Bone marrow (tissue), 2 donors: ENCODE measurements around the gene ADCY1.

ENCODE experiments used
- DNase-seq, 2 donors: peaks; one replicate each; lab custom pipeline; 2025; lab: John Stamatoyannopoulos, UW

Gene ADCY1

DNA sequence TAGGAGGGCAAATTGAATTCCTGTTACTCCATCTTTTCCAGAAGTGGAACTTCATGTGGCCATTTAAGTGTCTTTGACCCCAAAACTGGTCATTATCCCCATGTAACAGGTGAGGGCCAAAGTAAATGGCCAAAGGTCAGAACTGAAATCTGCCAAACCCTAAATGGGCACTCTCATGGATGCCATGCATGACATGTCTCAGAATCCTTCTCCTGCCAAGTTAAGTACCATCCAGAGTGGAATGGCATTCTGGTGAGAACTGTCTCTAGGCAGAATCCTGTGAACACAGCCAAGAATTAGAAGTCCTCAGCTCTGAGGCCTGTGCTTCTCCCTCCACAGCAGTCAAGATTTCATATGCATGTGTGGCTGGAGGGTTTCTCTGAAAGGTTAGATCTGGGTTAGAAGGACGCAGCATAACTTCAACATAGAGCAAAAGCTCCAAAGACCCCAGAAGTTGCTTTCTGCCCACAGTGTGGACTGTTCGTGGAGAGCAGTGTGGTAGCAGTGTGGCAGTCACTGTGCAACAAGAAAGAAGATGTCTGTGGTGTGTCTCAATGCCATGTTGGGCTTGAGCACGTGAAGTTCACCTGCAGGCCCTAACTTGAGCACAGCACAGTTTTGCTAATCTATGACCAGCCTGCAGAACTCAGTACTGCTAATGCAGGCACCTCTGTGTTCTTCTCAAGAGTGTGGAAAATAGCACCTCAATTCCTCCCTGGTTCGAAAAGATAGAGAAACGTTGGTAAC lies 121.3 kb downstream of the ADCY1 start:
- DNase-seq: no peak

DNA sequence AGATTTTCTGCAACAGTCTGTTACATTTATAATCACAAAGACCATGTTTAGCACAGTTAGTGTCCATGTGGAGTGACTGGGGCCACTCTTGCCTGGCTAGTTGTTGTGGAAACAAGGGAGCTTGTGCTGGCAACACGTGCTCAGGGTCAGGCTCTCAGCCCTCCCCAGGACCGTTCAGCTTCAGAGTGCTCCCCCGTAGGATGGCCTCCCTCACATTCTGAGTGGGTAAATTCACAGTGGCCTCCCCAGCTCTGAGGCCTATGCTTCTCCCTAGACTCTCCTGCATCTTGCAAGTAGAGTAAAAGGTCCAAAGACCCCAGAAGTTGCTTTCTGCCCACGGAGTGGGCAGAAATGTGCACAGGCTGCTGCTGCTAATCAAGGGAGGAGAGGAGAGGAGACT lies 122.3 kb downstream of the ADCY1 start:
- DNase-seq: no peak

DNA sequence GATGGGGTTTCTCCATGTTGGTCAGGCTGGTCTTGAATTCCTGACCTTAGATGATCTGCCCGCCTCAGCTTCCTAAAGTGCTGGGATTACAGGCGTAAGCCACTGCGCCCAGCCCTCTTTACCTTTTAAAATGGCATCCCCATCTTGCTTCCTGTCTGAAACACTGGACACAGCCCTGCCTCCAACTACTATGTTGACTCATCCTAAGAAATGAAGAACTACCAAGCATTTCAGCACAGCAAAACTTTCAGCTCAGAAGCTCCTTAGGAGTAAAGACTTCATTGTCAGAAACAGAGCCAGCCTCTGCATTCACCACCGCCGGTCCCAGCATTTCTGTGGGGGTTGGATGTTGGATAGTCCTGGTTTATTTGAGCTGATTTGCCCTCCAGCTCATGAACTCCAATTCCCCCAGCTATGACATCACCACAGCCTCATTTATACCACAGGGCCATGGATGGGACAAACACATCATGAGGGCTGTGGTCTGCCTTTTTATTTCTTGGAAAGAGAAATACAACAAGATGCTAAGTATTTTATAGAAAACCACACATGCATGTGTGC lies 123.5 kb downstream of the ADCY1 start:
- no peak for DNase-seq

DNA sequence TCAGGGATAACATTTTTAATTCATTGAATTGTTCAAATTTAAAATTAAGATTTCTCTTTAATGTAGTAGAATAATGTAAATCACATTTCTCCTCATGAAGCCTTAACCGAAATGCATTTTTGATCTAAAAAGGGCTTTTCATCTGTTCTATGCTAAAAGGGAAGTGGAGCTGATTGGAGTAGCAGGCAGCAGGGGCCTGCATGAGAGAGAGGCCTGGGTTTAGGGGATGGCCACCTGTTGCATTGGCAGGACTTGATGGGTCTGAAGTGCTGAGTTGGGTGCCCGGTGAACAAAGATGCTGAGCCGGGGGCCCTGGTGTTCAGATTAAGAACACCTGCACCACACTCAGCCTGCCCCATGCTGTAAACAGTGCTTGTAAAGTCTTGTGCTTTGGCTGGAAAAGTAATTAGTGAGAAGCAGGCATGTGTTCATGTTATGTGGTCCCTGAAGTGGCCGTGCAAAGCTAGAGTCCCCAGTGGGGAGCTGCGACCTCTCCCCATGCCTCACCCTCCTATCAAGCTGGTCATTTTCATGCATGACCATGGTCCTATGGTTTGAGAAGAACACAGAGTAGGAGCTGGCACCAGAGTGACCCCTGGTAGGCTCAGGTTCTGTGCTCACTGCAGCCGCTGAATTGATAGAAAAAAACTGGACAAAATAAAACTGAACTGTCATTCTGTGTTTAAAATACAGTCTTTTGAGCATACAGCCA lies 124.3 kb downstream of the ADCY1 start:
- no peak for DNase-seq

DNA sequence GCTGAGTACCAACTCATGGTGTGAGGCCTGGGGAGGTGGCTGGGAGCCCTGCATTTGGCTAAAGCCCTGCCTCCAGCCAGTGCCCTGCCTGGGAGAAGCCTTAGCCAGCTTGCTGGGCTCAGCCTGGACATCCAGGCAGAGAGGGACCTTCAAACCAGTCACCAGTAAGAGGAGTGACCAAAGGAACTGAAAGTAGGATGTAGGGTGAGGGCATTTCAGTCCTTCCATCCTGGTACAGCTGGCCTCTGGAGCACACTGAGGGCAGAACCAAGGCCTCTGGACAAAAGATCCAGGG lies 124.8 kb downstream of the ADCY1 start:
- DNase-seq: no peak

DNA sequence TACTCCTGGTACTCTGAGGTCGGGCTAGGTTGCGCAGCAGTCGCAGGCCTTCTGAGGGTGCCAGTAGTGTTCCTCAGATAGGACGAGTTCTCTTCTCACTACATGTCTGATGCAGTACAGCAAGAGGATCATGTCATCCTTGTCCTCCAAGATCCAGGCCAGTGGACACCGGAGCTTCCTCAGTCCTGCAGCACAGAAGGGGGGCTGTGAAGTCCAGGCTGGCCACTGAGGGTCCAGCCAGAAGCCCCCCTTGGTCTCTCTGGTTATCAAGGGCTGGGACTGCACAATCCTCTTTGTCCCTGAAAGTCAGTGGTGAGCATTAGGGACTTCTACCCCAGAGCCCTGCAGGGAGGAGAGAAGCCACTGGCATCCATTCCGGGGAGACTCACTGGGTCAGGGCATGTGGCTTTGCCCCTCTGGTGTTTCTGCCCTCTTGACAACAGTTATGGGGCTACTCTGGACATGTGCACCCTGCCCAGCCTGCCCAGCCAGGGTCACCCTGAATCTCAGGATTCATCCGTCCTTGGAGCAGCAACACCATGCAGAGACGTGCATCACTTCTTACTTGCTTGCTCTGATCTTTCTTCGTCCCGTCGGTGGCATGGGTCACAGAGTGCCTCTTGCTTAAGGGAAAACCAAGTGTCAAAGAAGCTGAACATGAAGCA lies 125.7 kb downstream of the ADCY1 start:
- no peak for DNase-seq

DNA sequence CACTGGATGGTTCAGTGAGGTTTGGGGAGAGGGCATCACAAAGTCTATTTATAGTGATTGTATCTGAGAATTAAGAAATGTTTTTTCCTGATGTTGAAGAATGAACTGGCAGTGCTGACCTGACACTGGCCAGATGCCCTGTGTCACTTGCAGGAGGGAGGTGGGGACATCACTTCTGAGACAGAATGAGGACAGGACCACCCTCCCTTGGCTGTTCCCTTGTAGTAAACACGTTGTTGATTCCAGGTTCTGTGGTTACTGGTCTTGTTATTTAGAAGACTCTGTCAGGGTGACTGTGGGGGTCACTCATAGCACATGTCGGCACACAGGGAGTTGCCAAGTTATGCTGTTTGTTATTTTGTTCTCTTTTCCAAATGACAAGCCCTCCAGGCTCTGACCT lies 126.4 kb downstream of the ADCY1 start:
- DNase-seq: no peak

DNA sequence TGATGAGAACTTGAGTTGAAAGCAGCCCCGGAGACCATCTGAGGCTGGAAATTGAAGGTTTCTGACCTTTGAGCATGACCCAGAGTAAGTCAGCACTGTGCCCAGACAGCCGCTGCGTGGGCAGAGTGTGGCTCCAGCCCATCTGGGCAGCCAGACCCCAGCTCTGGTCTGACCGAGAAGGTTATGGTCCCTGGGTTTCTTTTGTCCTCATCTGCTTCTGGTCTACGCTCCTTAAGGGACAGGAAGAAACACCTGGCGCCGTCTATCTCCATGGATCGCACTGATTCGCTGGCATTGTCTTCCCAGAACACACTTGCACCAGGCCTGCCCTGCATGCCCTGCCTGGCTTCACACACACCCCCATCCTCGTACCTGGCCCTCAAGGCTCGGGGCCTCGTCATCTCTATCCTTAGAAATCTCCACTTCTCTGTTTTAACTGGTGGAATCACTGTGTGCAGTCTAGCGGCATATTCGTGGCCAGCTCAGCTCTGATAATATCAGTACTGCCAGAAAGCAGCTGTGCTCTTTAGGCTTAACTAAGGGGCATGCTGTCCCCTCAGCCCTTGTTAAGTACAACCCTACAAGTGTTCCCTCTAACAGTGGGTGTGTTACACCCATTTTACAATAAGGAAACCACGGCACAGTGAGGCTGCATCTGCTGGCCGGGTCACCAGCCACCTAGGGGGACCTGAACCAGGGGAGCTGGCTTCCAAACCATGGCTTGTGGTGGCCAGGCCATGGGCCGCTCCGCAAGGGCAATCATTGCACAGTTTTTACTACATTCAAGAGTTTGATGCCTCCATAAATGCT lies 127.7 kb downstream of the ADCY1 start:
- DNase-seq: no peak

DNA sequence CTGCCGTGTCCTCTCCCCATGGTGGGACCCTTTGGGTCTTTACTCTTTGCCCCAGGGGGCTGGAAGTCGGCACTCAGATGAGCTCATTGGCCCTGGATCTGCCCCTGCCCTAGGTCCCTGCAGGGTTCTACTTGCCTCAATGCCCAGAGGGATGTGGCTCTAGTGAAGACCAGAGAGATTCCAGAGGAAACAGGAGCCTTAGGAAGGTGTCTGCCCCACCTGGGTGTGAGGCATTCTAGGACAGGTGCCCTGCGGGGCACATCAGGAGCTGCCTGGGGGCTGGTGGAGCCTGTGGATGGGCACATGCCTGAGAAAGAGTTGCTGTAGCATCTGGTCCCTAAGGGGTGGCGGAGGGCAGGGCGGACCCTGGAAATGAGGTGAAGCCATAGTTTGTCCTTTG lies 128.6 kb downstream of the ADCY1 start:
- no peak for DNase-seq

DNA sequence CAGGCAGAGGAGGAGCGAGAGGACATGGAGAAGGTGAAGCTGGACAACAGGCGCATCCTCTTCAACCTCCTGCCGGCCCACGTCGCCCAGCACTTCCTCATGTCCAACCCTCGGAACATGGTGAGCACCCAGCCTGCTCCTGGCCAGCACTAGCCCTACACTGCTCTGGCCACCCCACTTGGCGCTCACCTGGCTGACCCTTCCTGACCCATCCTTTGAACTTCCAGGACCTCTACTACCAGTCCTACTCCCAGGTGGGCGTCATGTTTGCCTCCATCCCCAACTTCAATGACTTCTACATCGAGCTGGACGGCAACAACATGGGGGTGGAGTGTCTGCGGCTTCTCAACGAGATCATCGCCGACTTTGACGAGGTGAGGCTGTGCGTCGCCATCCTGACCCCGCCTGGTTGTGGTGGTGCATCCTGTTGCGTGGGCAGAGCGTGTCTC lies 129.2 kb downstream of the ADCY1 start:
- DNase-seq: no peak

DNA sequence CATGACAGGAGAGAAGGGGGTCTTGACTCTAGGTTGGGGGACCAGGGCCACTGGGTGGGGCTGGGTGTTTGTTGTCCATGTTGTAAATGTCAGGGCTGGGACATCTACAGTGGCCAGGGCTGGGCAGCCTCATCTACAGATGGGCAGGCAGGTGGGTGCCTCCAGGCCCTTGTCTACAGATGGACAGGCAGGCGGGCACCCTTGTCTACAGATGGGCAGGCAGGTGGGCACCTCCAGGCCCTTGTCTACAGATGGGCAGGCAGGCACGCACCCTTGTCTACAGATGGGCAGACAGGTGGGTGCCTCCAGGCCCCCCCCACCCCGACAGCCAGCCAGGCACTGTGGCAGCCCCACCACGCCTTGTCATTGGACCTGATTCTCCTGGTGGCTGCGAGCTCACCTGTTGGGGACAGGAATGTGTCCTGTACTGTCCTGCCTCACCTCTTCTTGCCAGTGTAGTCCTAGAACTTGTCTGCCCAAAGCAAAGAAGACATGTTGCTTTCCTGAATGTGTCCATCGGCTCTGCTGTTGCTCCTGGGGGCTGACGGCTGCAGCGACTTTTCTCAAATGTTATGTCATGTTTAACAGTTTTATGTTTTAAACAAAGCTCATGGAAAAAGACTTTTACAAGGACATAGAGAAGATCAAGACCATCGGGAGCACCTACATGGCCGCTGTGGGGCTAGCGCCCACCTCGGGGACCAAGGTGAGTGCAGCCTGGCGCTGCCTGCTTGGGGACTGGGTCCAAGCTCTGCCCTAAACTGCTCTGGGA lies 129.9 kb downstream of the ADCY1 start:
- DNase-seq: no peak

DNA sequence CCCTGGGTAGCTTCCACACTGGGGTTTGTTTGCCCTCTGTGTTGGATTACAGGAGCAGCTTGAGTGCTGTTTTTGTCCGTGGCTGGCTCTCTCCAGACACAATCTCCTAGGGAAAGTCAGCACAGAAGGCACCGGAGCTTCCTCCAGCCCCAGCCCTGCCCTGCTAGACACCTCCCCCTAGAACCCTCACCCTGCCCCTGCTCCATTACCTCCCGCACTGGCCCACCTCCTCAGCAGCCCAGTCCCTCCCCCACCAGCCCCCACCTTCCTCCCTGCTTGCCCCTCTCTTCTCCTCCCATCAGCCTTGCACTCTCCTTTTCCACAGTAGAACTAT lies 130.5 kb downstream of the ADCY1 start:
- no peak for DNase-seq

DNA sequence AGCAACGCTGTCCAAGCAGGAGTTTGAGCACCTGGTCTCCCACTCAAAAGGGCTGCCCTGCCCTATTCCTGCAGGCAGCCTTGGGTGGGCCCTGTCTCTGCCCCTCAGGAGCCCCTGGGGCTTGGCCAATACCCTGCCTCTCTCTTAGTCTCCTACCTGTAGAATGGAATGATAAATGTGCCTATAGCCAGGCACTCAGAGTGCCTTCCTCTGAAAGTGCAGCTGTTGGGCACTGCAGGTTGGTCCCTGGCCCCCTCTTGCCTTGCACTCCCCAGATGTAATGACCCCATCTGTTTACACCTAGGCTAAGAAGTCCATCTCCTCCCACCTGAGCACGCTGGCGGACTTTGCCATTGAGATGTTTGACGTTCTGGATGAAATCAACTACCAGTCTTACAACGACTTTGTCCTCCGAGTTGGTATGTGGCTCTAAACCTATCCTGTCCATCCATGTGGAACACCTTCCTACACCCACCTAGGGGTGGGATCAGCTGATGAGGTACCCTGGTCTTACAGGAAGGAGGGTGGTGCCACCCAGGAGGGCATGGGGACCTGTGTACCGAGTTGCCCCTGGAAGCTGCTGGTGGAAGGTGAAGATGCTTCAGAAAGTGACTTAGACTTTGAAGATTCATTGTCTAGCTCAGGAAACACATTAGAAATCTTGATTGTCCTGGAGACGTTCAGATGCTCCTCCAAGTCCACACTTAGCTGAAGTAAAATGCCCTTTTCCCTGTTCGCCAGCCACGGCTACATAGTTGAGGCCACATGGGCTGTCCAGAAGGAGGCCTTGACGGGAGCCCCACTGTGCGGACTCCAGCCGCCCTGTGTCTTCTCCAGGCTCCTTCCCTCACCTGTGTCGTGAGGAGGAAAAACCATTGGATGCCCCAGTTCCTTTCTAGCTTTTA lies 134.1 kb downstream of the ADCY1 start:
- no peak for DNase-seq

DNA sequence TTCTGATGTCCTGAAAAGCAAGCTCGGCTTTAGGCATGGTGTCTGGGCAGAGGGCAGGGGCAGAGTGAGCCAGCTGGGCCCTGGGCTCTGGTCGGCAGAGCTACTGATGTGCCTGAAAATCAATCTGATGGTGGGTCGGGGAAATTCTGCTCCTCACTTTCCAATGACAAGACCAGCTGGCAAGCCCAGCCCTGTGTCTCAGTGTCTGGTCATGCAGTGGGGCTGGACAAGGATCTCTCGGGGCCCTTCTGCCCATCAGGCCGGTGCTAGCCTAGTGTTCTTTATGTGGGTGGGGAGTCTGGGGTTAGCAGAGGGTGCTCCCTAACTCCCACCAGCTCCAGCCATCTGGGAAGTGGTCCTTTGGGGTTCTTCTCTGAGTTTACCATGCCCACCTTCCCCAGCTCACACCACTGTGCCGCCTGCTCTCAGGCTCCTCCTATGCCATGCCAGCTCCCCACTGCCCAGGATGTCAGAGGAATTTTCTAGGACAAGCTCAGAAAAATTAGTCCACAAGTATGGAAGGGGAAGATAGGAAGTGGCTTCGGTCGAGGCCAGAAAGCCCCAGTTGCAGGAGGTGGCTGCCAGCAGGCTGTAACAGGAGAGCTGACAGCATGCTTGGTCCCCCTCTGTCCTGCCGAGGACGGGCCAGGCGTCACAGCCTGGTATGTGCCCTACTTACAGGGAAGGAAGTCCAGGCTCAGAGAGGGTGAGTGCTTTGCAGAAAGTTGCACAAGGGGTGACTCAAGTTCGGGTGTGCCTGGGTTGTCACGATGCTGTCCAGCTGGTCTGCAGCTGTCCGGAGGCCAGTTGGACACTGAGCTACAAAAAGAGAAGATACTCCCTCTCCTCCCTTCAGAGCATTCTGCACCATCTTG lies 135.2 kb downstream of the ADCY1 start:
- DNase-seq: no peak

DNA sequence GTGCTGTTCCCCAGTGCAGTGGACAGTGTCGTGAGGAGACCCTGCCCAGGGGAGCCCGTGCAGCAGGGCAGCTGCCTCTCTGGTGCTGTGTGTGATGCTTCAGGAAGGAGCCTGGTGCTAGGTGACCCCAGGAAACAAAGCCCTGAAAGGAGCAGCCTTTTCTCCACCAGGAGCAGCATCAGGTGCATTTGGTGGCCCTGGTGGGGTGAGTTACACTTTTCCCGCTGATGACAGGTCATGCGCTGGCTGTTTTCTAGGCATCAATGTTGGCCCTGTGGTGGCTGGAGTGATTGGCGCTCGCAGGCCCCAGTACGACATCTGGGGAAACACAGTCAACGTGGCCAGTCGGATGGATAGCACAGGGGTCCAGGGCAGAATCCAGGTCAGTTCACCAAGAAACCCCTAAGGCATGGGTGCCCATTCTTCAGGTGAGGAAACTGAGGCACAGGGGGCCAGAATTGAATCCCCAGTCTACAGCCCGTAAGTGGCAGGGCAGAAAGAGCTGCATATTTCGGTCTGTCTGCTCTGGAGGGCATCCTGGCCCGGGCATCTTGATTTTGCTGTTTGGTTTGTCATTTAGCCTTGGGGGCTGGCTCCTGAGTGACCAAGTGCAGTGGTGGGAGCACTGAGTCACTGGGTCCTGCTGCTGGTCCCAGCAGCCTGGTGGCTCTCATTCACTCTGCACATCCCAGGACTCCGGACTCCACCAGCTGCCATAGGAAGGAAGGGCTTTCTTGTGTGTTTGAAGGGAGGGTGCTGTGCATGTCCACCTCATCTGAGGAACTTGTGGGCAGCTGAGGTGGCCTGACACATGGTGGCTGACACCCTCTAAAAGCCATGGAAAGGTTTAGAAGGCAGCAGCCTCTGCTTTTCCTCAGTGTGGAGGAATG lies 136.3 kb downstream of the ADCY1 start:
- no peak for DNase-seq

DNA sequence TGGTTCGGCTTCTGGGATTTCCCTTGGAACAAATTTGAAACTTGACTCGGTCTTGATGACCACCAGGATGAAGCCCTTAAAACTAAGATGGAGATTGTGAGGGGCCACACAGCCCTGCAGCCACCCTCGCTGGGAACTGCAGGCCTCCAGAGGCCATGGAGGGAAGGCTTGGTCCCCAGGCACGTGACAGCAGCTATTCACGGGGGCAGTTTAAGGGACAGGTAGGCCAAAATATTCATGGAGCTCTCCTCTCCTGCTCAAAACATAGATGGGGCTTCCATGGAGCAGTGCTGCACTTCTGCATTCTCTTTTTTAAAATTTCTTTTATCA lies 137.0 kb downstream of the ADCY1 start:
- no peak for DNase-seq

DNA sequence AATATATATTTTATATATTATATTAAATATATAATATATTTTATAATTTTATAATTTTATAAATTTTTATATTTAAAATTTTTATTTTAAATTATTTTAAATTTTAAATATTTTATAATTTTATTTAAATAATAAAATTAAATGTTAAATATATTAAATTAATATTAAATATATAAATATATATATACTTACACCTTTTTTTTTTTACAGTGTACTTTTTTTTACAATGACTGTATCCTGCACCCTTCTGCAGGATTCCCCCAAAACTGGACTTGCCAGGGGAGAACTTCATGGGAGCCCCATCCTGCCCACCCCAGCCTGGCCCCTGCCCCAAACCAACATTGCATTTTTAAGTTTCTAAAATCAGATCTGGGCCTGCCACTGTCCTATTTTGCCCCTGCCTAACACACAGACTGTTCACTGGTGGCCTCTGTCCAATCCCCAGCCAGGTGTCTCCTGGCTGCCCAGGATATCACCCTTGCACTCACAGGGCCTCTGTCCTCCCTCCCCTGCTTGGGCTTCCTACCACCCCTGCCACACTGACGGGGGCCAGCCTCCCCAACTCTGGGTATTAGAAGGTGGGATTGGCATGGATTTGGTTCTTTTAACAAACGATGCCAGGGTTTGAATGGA lies 138.0 kb downstream of the ADCY1 start:
- no peak for DNase-seq
